Measurements from ENCODE around the gene UQCC3.

Gene UQCC3

DNA sequence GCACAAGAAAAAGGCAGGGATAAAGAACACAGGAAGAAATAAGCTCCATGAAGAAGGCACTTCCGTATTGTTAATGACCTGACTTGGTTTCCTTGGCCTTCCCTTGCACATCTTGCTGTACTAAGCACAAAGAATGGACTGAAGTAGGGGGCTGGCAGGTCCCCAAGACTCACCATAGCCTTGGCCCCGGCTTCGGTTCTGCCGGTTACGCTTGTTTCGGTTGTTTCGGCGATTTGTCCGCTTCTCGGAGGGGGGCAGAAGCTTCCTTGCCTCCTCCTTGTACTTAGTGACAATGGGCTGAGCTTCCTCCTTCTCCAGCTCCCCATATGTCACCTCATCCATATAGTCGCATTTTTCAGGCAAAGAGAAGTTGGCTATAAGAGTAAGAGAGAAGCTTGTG, 45.3 kb downstream of the UQCC3 start:
- Histone ChIP-seq H3K36me3 (ENCODE audit: insufficient read depth, low read length) (peaks cover 97% of the 10 kb centered on the region), H3K4me3 (ENCODE audit: low read length, poor library complexity, severe bottlenecking) (no peak overlapping the region), H2AFZ (ENCODE audit: low read length) (no peak overlapping the region), H3K79me2 (ENCODE audit: insufficient read depth, low read length) (peaks cover 83% of the 10 kb centered on the region), H3K4me2 (ENCODE audit: low read depth, low read length, poor library complexity, severe bottlenecking) (peak overlapping the region; percentile 6), H3K9me2 (replicated peaks; ENCODE audit: low read depth, low read length) (no peaks in the 10 kb centered on the region), H3K9ac (ENCODE audit: low read depth, low read length, poor library complexity, severe bottlenecking) (no peak overlapping the region), H3K4me1 (ENCODE audit: insufficient read depth, low read length, poor library complexity, severe bottlenecking) (peaks cover 13% of the 10 kb centered on the region), H3K27me3 (ENCODE audit: insufficient read depth, low read length, poor library complexity, severe bottlenecking) (no peaks in the 10 kb centered on the region), H3K9me3 (ENCODE audit: insufficient read depth, low read depth, low read length) (no peaks in the 10 kb centered on the region), H4K20me1 (ENCODE audit: insufficient read depth, low read length, poor library complexity, severe bottlenecking) (peaks cover 79% of the 10 kb centered on the region), H3F3A (ENCODE audit: low read depth) (peaks cover 7% of the 10 kb centered on the region; the same call in 1 of the 2 replicates)
- no peak for TF ChIP-seq EZH2phosphoT487 (IDR thresholded peaks at IDR 0.05; ENCODE audit: borderline replicate concordance)
- TF ChIP-seq CTCF (conservative IDR thresholded peaks at IDR 0.05; ENCODE audit: low read length): no peak

- no peaks in the 10 kb centered on the region for H3K27me3 ChIP-seq (ENCODE audit: insufficient read depth, low read length, poor library complexity, severe bottlenecking)
- peaks cover 97% of the 10 kb centered on the region for H3K79me2 ChIP-seq (ENCODE audit: insufficient read depth, low read length)
- H3K9me2 ChIP-seq (replicated peaks; ENCODE audit: low read depth, low read length): no peaks in the 10 kb centered on the region
- H3F3A ChIP-seq (ENCODE audit: low read depth): no peaks in the 10 kb centered on the region
- H2AFZ ChIP-seq (ENCODE audit: low read length): no peak overlapping the region
- peaks cover 87% of the 10 kb centered on the region for H4K20me1 ChIP-seq (ENCODE audit: insufficient read depth, low read length, poor library complexity, severe bottlenecking)
- TF ChIP-seq EZH2phosphoT487 (IDR thresholded peaks at IDR 0.05; ENCODE audit: borderline replicate concordance) (no peak), CTCF (conservative IDR thresholded peaks at IDR 0.05; ENCODE audit: low read length) (no peak)
- H3K4me1 ChIP-seq (ENCODE audit: insufficient read depth, low read length, poor library complexity, severe bottlenecking): peaks cover 31% of the 10 kb centered on the region
- H3K9ac ChIP-seq (ENCODE audit: low read depth, low read length, poor library complexity, severe bottlenecking): no peak overlapping the region
- H3K9me3 ChIP-seq (ENCODE audit: insufficient read depth, low read depth, low read length): no peaks in the 10 kb centered on the region
- H3K36me3 ChIP-seq (ENCODE audit: insufficient read depth, low read length): peaks cover 99% of the 10 kb centered on the region
- H3K4me3 ChIP-seq (ENCODE audit: low read length, poor library complexity, severe bottlenecking): no peak overlapping the region
- peak overlapping the region; percentile 3 for H3K4me2 ChIP-seq (ENCODE audit: low read depth, low read length, poor library complexity, severe bottlenecking)
Measured at GRCh38 chr11:62719302-62719978, 48.0 kb downstream of the UQCC3 start.

GRCh38 chr11:62721994-62722393, 50.5 kb downstream of the UQCC3 start:
- Histone ChIP-seq H3K36me3 (ENCODE audit: insufficient read depth, low read length) (peaks cover 78% of the 10 kb centered on the region), H3K9me2 (replicated peaks; ENCODE audit: low read depth, low read length) (no peaks in the 10 kb centered on the region), H3K27me3 (ENCODE audit: insufficient read depth, low read length, poor library complexity, severe bottlenecking) (no peaks in the 10 kb centered on the region), H4K20me1 (ENCODE audit: insufficient read depth, low read length, poor library complexity, severe bottlenecking) (peaks cover 89% of the 10 kb centered on the region), H2AFZ (ENCODE audit: low read length) (no peak overlapping the region), H3F3A (ENCODE audit: low read depth) (no peaks in the 10 kb centered on the region), H3K4me2 (ENCODE audit: low read depth, low read length, poor library complexity, severe bottlenecking) (peak overlapping the region; percentile 98), H3K4me3 (ENCODE audit: low read length, poor library complexity, severe bottlenecking) (peak overlapping the region; percentile 11), H3K79me2 (ENCODE audit: insufficient read depth, low read length) (peaks cover 99% of the 10 kb centered on the region), H3K9me3 (ENCODE audit: insufficient read depth, low read depth, low read length) (no peaks in the 10 kb centered on the region), H3K9ac (ENCODE audit: low read depth, low read length, poor library complexity, severe bottlenecking) (peak overlapping the region; percentile 6), H3K4me1 (ENCODE audit: insufficient read depth, low read length, poor library complexity, severe bottlenecking) (peaks cover 43% of the 10 kb centered on the region)
- TF ChIP-seq CTCF (conservative IDR thresholded peaks at IDR 0.05; ENCODE audit: low read length) (peak; percentile 45), EZH2phosphoT487 (IDR thresholded peaks at IDR 0.05; ENCODE audit: borderline replicate concordance) (no peak)

Data from Loucy (cell line).